Activated gamma-delta T cell treated with Interleukin-2 at 50 U/mL for 16 hours (primary cell): ENCODE data around the gene FNDC3B.

Experiments
- DNase-seq: peaks from one replicate; pipeline ENCODE4 v3.0.0-alpha.2; 2020

FNDC3B gene

GRCh38 chr3:172323894-172324610, 284.7 kb downstream of the FNDC3B start:
- no peak for DNase-seq

- DNase-seq = no peak
Observed at GRCh38 chr3:172324611-172325203, 285.3 kb downstream of the FNDC3B start.

GRCh38 chr3:172325461-172325860, 286.1 kb downstream of the FNDC3B start:
- no peak for DNase-seq

- DNase-seq = no peak
Observed at GRCh38 chr3:172326993-172327392, 287.6 kb downstream of the FNDC3B start.

- no peak for DNase-seq
Observed at GRCh38 chr3:172328282-172328681, 288.9 kb downstream of the FNDC3B start.

GRCh38 chr3:172329070-172329469, 289.7 kb downstream of the FNDC3B start:
- no peak for DNase-seq

GRCh38 chr3:172330413-172330812, 291.0 kb downstream of the FNDC3B start:
- DNase-seq = no peak

- DNase-seq = peak; percentile 50
Observed at GRCh38 chr3:172332256-172333041, 293.1 kb downstream of the FNDC3B start.

GRCh38 chr3:172333042-172333377, 293.6 kb downstream of the FNDC3B start:
- DNase-seq = no peak

GRCh38 chr3:172333692-172334457, 294.5 kb downstream of the FNDC3B start:
- no peak for DNase-seq

- no peak for DNase-seq
Observed at GRCh38 chr3:172334671-172335207, 295.4 kb downstream of the FNDC3B start.

GRCh38 chr3:172339892-172340291, 300.5 kb downstream of the FNDC3B start:
- DNase-seq = no peak

- no peak for DNase-seq
Observed at GRCh38 chr3:172340583-172340982, 301.2 kb downstream of the FNDC3B start.

GRCh38 chr3:172341482-172342059, 302.2 kb downstream of the FNDC3B start:
- DNase-seq = no peak

- no peak for DNase-seq
Observed at GRCh38 chr3:172342097-172342659, 302.8 kb downstream of the FNDC3B start.

- DNase-seq = no peak
Observed at GRCh38 chr3:172343117-172343516, 303.7 kb downstream of the FNDC3B start.

GRCh38 chr3:172343979-172344378, 304.6 kb downstream of the FNDC3B start:
- DNase-seq = no peak

- no peak for DNase-seq
Observed at GRCh38 chr3:172346161-172346560, 306.8 kb downstream of the FNDC3B start.

GRCh38 chr3:172347895-172348679, 308.7 kb downstream of the FNDC3B start:
- DNase-seq = no peak

- no peak for DNase-seq
Observed at GRCh38 chr3:172351895-172352466, 312.6 kb downstream of the FNDC3B start.

- DNase-seq = no peak
Observed at GRCh38 chr3:172352786-172353185, 313.4 kb downstream of the FNDC3B start.
